ENCODE results near the gene MECR. TPM values are rescaled to one million over a fixed set of nuclear protein-coding genes. Genes with fewer than 3 reads are reported as not detected.
A peak's percentile ranks its signal among the peaks of the same experiment; 100 is the strongest.

The MECR gene
- total RNA-seq, 1 donor from 2014 or later = 26.8 TPM

- no peak for DNase-seq (ENCODE audit: low read depth)
These were observed 22.3 kb downstream of the MECR start for GRCh38 chr1:29208442-29208841.

DNA sequence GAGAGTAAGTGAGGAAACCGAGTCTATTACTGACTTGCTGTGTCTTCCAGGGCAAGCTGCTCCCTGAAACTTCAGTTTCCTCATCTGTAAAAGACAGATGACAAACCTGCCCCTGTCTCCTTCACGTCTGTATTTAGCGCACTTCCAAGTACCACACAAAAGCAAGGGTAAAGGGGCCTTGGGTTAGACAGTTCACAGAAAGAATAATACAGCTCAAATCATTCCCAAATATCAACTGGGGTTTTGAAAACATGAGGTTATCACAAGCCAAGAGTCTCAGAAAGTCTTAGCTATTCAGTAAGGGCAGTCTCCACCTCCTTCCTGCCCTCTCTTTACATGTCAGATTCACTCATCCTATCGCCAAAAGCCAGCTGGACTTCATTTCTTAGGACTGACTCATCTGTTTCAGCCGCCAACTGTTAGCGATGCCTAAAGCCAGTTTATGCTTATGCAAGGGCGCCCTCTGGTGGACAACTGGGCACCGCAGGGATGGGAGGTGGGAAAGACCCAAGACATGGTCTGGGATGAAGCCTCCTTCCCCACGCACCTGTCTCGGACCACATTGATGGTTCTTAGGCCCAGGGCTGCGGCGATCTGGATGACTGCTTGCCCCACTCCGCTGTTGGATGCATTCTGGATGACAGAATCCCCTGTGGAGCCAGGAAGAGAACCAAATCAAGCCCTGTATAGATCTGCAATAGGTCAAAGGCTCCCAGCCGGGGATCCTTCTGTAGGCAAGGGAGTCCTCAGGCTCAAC is 28.0 kb downstream of the MECR start:
- DNase-seq (ENCODE audit: low read depth) = peak; percentile 99

DNA sequence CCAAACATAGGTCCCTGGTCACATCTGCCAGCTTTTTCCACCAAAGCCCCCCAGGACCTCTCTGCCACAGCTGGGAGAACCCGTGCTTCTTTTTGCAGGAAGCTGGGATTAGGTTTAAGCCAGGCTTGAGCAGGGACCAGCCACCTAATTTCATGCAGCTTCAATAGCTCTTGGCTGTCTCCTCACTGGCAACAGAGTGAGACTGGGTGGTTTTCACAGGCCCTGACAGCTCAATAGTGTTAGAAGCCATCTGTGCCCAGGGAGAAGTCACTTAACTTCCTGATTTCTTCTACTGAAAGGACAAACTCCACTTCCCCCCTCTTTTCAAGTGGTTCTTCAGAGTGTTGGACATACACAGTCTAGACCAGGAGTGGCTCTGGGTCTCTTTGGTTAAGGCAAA is 28.7 kb downstream of the MECR start:
- no peak for DNase-seq (ENCODE audit: low read depth)

DNA sequence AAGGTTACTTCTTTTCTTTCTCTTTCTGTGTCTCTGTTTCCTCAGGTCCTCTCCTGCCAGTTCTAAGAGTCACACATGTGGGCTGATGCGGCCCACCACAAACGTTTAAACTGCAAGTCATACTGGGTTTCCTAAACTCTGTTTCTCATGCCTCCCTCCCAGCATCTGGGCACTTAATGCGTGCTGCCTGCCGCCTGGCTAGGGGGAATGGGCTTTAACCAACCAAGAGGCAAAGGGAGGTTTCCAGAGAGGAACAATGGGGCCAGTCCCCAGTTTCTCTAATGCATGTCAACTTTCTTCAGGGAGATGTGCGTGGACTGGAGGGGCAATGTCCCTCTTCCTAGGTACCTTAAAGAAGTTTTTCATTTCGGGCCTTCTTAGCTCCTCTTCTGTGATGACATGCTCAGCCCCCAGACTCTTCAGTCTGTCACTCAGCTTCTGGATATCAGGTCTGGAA is 29.1 kb downstream of the MECR start:
- no peak for DNase-seq (ENCODE audit: low read depth)

DNA sequence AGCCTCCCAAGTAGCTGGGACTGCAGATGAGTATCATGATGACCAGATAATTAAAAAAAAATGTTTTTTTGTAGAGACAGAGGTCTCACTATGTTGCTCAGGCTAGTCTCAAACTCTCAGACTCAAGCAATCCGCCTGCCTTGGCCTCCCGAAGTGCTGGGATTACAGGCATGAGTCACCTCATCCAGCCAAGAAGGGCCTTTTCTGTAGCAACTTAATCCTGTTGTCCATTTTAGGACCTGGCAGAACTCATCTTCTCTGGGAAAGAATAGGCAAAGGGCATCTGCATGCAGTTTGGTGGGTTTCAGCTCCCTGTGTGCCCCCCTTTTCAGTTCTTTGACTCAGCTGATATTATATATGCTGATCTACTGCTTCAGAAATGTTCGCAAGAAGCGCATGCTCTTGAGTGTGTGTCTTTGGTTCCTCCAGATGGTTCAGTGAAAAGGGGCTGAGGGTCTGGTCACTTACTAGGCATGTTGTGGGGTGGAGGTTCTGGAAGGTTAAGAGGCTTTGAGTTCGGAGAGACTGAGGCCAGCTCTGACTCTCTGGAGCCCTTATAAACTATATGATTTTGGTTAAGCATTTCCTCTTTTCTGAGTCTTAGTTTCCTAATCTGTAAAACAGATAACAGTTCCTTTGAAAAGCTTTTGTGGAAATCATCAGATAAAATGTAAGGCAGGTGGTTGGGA is 29.7 kb downstream of the MECR start:
- DNase-seq (ENCODE audit: low read depth) = no peak

DNA sequence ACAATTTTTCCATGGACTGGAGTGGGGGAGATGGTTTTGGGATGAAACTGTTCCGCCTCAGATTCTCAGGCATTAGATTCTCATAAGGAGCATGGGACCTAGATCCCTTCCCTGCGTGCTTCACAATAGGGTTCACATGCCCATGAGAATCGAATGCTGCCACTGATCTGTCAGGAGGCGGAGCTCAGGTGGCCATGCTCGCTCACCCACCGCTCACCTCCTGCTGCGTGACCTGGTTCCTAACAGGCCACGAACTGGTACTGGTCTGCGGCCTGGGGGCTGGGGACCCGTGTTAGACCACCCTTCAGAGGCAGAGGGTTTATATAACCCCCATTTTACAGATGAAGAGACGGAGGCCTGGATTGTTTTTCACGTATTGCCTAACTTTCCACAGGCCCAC is 32.7 kb downstream of the MECR start:
- no peak for DNase-seq (ENCODE audit: low read depth)

- peak; percentile 30 for DNase-seq (ENCODE audit: low read depth)
These were observed 33.2 kb downstream of the MECR start for GRCh38 chr1:29197590-29197924.

DNA sequence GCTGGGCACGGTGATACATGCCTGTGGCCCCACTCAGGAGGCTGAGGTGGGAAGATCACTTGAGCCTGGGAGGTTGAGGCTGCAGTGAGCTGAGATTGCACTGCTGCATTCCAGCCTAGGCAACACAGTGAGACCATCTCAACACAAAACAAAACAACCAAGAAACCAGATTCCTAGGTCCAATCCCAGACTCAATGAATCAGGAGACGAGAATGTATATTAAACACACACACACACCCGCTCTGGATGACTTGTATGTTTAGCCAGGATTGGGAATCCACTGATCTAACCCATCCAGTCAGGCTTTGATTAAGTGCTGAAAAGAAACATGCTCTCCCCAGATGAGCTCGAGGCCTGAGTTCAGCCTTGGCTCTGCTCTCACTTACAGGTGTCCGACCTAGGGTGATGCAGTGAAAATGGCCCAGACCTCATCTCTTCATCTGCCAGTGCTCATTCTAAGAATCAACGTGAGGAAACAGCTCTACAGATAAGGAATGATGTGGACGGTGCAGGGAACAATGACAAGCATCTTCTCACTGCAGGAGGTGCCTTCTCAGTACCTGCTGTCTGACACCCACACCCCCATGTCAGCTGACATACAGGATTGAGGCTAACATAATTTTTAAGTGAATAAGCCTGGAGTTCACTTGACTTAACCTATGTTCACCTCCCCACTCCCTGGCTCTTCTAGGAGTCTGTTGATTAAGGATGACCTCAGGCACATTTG is 33.7 kb downstream of the MECR start:
- DNase-seq (ENCODE audit: low read depth) = peak; percentile 30

GRCh38 chr1:29195881-29196291 is 34.8 kb downstream of the MECR start:
- peak; percentile 91 for DNase-seq (ENCODE audit: low read depth)

DNA sequence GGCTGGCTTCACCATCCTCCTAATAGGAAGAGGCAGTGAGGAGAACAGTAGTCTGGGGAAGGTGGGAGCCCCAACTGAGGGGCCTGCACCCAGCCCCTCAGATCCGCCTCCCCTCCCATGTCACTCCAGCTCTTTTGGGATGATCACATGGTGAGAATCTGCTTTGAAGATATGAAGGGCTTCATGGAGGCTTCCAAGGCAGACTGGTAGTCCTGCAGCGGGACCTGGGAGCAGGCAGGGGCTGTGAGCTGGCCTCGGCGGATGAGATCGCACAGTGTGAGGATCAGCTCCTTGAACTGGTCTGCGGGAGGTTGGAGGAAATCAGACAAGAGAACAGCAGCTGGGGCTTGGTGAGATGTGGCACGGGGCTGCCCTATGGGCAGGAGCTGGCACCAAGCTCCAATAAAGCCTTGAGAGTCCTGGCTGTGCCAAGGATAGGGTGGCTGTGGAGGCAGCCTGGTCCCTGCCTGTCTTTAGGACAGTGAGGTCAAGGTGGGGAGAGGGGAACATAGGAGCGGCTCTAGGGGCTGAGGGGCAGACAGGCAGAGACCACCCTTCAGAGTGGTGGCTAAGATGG is 36.8 kb downstream of the MECR start:
- DNase-seq (ENCODE audit: low read depth) = no peak

DNA sequence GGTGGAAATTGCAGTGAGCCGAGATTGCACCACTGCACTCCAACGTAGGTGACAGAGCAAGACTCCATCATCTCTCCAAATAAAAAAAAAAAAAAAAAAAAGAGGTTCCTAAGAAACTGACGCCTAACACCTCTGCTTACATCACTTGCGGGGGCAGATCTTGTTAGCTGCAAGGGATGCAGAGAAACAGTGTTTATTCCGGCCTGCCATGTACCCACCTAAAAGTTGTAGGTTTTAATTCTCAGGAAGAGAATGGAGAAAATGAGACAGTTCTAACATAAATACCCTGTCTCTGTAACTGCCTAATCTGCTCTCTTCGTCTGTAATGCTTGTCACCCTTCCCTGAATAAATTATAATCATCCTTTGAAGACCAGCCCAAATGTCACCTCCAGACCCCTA is 40.0 kb downstream of the MECR start:
- no peak for DNase-seq (ENCODE audit: low read depth)

GRCh38 chr1:29186707-29187106 is 44.0 kb downstream of the MECR start:
- no peak for DNase-seq (ENCODE audit: low read depth)

GRCh38 chr1:29186252-29186651 is 44.5 kb downstream of the MECR start:
- no peak for DNase-seq (ENCODE audit: low read depth)

GRCh38 chr1:29183287-29183686 is 47.4 kb downstream of the MECR start:
- no peak for DNase-seq (ENCODE audit: low read depth)

DNA sequence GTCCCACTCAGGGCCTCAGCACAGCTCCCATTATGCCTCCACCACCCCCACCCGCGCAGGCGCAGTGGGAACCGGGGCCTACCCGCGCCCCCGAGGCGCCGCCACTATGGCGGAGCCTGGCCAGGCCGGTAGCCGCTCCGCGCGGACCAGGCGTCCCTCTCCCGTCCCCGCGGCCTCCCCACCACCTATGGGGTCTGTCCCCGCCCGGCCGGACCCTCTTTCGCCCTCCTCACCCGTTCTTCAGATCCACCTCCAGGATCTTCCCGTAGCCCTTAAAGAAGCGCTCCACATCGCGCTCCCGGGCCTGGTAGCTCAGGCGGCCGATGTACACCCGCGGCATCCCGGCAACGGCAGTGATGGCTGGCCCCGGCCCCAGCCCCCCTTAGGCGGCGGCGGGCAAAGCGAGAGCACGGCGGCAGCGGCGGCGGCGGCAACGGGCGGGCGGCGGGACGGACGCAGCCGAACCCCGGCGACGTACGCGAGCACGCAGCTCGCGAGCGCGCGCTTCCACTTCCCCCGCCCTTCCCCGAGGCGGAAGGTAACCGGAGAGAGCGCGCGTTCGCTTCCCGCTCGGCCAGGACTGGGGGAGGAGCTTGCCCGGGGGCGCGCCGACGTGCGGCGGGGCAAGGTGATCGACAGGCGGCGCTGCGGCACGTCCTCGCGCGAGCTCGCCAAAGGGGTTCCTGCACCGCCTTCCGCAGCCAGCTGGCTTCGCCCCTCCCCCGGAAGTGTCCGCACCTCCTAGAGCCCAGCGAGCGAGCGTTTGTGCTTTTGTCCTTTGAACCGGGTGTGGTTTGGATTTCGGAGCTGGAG is 49.1 kb downstream of the MECR start, which contains the start of gene SRSF4:
Gene SRSF4, minus strand, starts transcription at position 488 of the 813 bp plus-strand sequence. Its CDS starts 148 bp downstream, at position 340.
- DNase-seq (ENCODE audit: low read depth) = peak; percentile 98

GRCh38 chr1:29180497-29181412 is 50.0 kb downstream of the MECR start:
- DNase-seq (ENCODE audit: low read depth) = no peak

DNA sequence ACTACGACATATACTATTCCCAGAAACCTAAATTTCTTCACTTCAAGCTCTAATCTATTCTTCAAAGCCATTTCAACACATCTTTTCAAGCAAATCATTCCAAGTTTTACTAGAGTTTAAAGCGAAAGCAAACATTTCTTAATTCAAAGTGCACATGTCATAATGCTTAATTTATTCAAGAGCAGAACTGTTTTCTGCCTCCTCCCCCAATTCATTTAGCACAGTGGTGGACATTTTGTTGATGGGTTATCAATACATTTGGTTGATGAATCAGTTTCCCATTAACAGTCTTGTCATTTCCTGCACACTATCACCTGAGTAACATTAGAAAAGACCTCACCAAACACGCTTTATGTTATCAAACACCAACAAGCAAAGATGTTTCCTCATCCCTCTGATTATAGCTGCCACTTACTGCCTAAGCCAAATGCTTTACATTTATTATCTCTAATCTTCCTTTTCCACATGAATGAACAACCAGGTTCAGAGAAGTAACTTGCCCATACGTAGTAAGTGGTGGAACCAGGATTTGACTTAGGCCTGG is 51.0 kb downstream of the MECR start:
- no peak for DNase-seq (ENCODE audit: low read depth)

GRCh38 chr1:29177022-29177705 is 53.6 kb downstream of the MECR start:
- no peak for DNase-seq (ENCODE audit: low read depth)

DNA sequence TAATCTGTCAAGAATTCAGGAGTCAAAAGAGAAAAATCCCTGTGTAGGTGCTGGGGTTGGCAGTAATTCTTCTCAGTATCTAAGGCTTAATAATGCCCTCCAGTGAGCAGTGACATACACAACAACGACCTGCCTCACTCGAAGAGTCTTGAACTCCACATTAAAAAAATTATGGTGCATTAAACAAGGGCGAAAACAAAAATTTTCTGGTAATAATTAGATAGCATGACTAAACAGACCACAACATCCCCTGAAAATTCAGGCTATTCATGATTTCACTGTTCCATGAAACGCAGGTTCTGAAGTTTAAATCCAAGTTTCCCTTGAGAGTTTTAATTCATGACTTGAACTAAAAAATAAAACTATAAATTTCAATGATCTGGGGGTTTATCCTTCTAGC is 54.2 kb downstream of the MECR start:
- DNase-seq (ENCODE audit: low read depth) = no peak

Data from myocyte (in vitro differentiated cells).